Mucosa of descending colon (tissue), 3 donors: ENCODE data around the gene ZNF705A. TPM values are rescaled to one million over a fixed set of nuclear protein-coding genes. Genes with fewer than 3 reads are reported as not detected.
A peak's percentile ranks its signal among the peaks of the same experiment; 100 is the strongest.
"Not testable (repeated sequence)": the region's sequence is repeated elsewhere in the genome, so short reads cannot be mapped to it uniquely, and the experiment has no call there.

Experiments used
- ATAC-seq: fragments of 200-7000 bp; cut with Tn5 transposase; one replicate; pipeline ENCODE4 v1.9.1; 2020; ENCODE audit warnings: mild to moderate bottlenecking, moderate library complexity
- DNase-seq, 3 donors: peaks; one replicate each; pipeline ENCODE4 v3.0.0-alpha.2; 2020
- H3K36me3 ChIP-seq: fragments of 200-600 bp; one replicate; pipeline ENCODE4 v1.8.0; 2021; ENCODE audit warnings: low read depth, mild to moderate bottlenecking
- H3K4me1 ChIP-seq: fragments of 200-600 bp; one replicate; pipeline ENCODE4 v1.8.0; 2021; ENCODE audit warnings: low read depth, mild to moderate bottlenecking
- H3K4me3 ChIP-seq: fragments of 200-600 bp; one replicate; pipeline ENCODE4 v1.8.0; 2021; ENCODE audit warnings: mild to moderate bottlenecking
- H3K9me3 ChIP-seq: fragments of 200-600 bp; one replicate; pipeline ENCODE4 v1.8.0; 2021; ENCODE audit warnings: mild to moderate bottlenecking
- CTCF ChIP-seq: fragments of 200-600 bp; IDR thresholded peaks from one replicate; pipeline ENCODE4 v1.8.0; 2022; ENCODE audit warnings: antibody characterized with exemption, mild to moderate bottlenecking
- intact Hi-C, 2 donors: fragments of 100-400 bp; cut with DNase I in 1 of 2; cut with micrococcal nuclease in 1 of 2; formaldehyde crosslinking; loops; one replicate each; pipeline versions ENCODE4 v1.11.0 to v1.11.1; 2022; cut with DNase I, micrococcal nuclease
- total RNA-seq, 3 donors: library from RNA; stranded (reverse); fragmentation: NEBNext Ultra II Directional in 2 of 3; extraction: Animal tissue kit (Norgen Biotek cat#: 25700) in 2 of 3; gene quantifications; one replicate each; pipeline versions ENCODE4 v1.2.1 to v1.2.4, GENCODE V29; 2021 to 2023
- donor health status: DM: no; HTN: no; CAD: no; lungs with moderate emphysema.
- donor health status: DM: no; HTN: no; CAD: no.
- donor health status: DM: no; HTN: yes; CAD: no.

ZNF705A gene
- total RNA-seq, 3 donors from 2014 or later, result not detected

- intact Hi-C loops, result no loop called here
- no peaks in the 10 kb centered on the region for H3K36me3 ChIP-seq
- H3K4me1 ChIP-seq, result no peaks in the 10 kb centered on the region
- ATAC-seq (no peak), DNase-seq (no peak)
- TF ChIP-seq CTCF, result no peak
- H3K4me3 ChIP-seq, result no peak overlapping the region
- H3K9me3 ChIP-seq, result no peaks in the 10 kb centered on the region
Observed at GRCh38 chr12:8127138-8127537, 29.7 kb upstream of the ZNF705A start.

- H3K9me3 ChIP-seq, H3K36me3 ChIP-seq, intact Hi-C loops, H3K4me1 ChIP-seq, ATAC-seq, H3K4me3 ChIP-seq, DNase-seq: not testable (repeated sequence)
Observed at GRCh38 chr12:8133636-8134397, 23.0 kb upstream of the ZNF705A start.

GRCh38 chr12:8134398-8134930, 22.4 kb upstream of the ZNF705A start:
- DNase-seq, intact Hi-C loops, H3K36me3 ChIP-seq, H3K9me3 ChIP-seq, H3K4me1 ChIP-seq, ATAC-seq, H3K4me3 ChIP-seq: not testable (repeated sequence)

- intact Hi-C loops, H3K4me1 ChIP-seq, H3K9me3 ChIP-seq, ATAC-seq, DNase-seq, H3K36me3 ChIP-seq, H3K4me3 ChIP-seq: not testable (repeated sequence)
Observed at GRCh38 chr12:8141647-8142046, 15.2 kb upstream of the ZNF705A start.

GRCh38 chr12:8143261-8143660, 13.6 kb upstream of the ZNF705A start:
- no peak for TF ChIP-seq CTCF
- Histone ChIP-seq H3K36me3 (no peaks in the 10 kb centered on the region), H3K9me3 (peaks cover 10% of the 10 kb centered on the region), H3K4me1 (no peaks in the 10 kb centered on the region), H3K4me3 (no peak overlapping the region)
- intact Hi-C loops, result no loop called here
- ATAC-seq (no peak), DNase-seq (no peak)

- Histone ChIP-seq H3K4me1 (no peaks in the 10 kb centered on the region), H3K9me3 (peaks cover 8% of the 10 kb centered on the region), H3K4me3 (no peak overlapping the region), H3K36me3 (no peaks in the 10 kb centered on the region)
- ATAC-seq (peak; percentile 42), DNase-seq (peak; percentile 26 to 64 (median 32))
- no peak for TF ChIP-seq CTCF
- intact Hi-C loops, result no loop called here
Observed at GRCh38 chr12:8145754-8146441, 10.9 kb upstream of the ZNF705A start.

GRCh38 chr12:8146442-8146771, 10.4 kb upstream of the ZNF705A start:
- DNase-seq (no peak), ATAC-seq (no peak)
- intact Hi-C loops, result no loop called here
- Histone ChIP-seq H3K36me3 (no peaks in the 10 kb centered on the region), H3K4me3 (no peak overlapping the region), H3K4me1 (no peaks in the 10 kb centered on the region), H3K9me3 (peaks cover 7% of the 10 kb centered on the region)
- no peak for TF ChIP-seq CTCF
